ENCODE results near the gene PLCB4. TPM values are rescaled to one million over a fixed set of nuclear protein-coding genes. Genes with fewer than 3 reads are reported as not detected.

PLCB4 gene
- total and polyA plus RNA-seq, 2 experiments from 2014 or later = 6.5 to 16.1 TPM

GRCh38 chr20:9072861-9073500 lies 4.1 kb downstream of the PLCB4 start (continued):
- TF ChIP-seq EZH2 (IDR thresholded peaks at IDR 0.05; ENCODE audit: low read depth, unreplicated experiment) = no peak
- TF ChIP-seq STAT1 (IDR thresholded peaks at IDR 0.05; ENCODE audit: unreplicated experiment) = no peak
- TF ChIP-seq REST (IDR thresholded peaks at IDR 0.05; ENCODE audit: unreplicated experiment) = no peak
- TF ChIP-seq ZNF114 (CRISPR knock-in tag; IDR thresholded peaks at IDR 0.05) = no peak
- TF ChIP-seq ZNF331 (CRISPR knock-in tag; IDR thresholded peaks at IDR 0.05; ENCODE audit: low read depth) = no peak
- TF ChIP-seq CTCF (conservative IDR thresholded peaks at IDR 0.05; ENCODE audit: low read depth in 2 of 2) = no peak
- no peak for TF ChIP-seq ETS1 (IDR thresholded peaks at IDR 0.05)
- TF ChIP-seq NANOG (IDR thresholded peaks at IDR 0.05; ENCODE audit: borderline replicate concordance) = no peak
- TF ChIP-seq EZH2phosphoT487 (IDR thresholded peaks at IDR 0.05; ENCODE audit: unreplicated experiment) = no peak

- Histone ChIP-seq H4K20me1 (replicated peaks; ENCODE audit: insufficient read depth) (no peaks in the 10 kb centered on the region), H3K79me2 (replicated peaks; ENCODE audit: insufficient read depth) (peaks cover 74% of the 10 kb centered on the region), H3K9me2 (ENCODE audit: insufficient read depth) (no peaks in the 10 kb centered on the region), H3F3A (replicated peaks; ENCODE audit: low read depth) (no peaks in the 10 kb centered on the region), H3K27ac (ENCODE audit: low read depth) (peak overlapping the region; percentile 10; the same call in 1 of the 2 replicates), H3K4me3 (no peak overlapping the region), H2AFZ (no peak overlapping the region), H3K27me3 (ENCODE audit: insufficient read depth) (no peaks in the 10 kb centered on the region), H3K4me2 (0 out of 2 replicates have a peak overlapping the region, but pooled peaks have one; percentile 3), H3K36me3 (ENCODE audit: insufficient read depth) (no peaks in the 10 kb centered on the region), H3K4me1 (ENCODE audit: insufficient read depth) (peaks cover 40% of the 10 kb centered on the region)
- H3K27me3 Mint-ChIP-seq (ENCODE audit: insufficient read depth, low read depth, poor library complexity) = no peaks in the 10 kb centered on the region
- H3K4me1 Mint-ChIP-seq = peaks cover 51% of the 10 kb centered on the region
- no peak overlapping the region for H3K4me3 Mint-ChIP-seq
- H3K36me3 Mint-ChIP-seq (ENCODE audit: low read depth) = no peaks in the 10 kb centered on the region
- ATAC-seq (peak; percentile 52), DNase-seq (ENCODE audit: low spot score) (peak; percentile 52)
- H3K27ac Mint-ChIP-seq = no peak overlapping the region
- H3K9me3 Mint-ChIP-seq = no peaks in the 10 kb centered on the region
- TF ChIP-seq, protein P1, sequence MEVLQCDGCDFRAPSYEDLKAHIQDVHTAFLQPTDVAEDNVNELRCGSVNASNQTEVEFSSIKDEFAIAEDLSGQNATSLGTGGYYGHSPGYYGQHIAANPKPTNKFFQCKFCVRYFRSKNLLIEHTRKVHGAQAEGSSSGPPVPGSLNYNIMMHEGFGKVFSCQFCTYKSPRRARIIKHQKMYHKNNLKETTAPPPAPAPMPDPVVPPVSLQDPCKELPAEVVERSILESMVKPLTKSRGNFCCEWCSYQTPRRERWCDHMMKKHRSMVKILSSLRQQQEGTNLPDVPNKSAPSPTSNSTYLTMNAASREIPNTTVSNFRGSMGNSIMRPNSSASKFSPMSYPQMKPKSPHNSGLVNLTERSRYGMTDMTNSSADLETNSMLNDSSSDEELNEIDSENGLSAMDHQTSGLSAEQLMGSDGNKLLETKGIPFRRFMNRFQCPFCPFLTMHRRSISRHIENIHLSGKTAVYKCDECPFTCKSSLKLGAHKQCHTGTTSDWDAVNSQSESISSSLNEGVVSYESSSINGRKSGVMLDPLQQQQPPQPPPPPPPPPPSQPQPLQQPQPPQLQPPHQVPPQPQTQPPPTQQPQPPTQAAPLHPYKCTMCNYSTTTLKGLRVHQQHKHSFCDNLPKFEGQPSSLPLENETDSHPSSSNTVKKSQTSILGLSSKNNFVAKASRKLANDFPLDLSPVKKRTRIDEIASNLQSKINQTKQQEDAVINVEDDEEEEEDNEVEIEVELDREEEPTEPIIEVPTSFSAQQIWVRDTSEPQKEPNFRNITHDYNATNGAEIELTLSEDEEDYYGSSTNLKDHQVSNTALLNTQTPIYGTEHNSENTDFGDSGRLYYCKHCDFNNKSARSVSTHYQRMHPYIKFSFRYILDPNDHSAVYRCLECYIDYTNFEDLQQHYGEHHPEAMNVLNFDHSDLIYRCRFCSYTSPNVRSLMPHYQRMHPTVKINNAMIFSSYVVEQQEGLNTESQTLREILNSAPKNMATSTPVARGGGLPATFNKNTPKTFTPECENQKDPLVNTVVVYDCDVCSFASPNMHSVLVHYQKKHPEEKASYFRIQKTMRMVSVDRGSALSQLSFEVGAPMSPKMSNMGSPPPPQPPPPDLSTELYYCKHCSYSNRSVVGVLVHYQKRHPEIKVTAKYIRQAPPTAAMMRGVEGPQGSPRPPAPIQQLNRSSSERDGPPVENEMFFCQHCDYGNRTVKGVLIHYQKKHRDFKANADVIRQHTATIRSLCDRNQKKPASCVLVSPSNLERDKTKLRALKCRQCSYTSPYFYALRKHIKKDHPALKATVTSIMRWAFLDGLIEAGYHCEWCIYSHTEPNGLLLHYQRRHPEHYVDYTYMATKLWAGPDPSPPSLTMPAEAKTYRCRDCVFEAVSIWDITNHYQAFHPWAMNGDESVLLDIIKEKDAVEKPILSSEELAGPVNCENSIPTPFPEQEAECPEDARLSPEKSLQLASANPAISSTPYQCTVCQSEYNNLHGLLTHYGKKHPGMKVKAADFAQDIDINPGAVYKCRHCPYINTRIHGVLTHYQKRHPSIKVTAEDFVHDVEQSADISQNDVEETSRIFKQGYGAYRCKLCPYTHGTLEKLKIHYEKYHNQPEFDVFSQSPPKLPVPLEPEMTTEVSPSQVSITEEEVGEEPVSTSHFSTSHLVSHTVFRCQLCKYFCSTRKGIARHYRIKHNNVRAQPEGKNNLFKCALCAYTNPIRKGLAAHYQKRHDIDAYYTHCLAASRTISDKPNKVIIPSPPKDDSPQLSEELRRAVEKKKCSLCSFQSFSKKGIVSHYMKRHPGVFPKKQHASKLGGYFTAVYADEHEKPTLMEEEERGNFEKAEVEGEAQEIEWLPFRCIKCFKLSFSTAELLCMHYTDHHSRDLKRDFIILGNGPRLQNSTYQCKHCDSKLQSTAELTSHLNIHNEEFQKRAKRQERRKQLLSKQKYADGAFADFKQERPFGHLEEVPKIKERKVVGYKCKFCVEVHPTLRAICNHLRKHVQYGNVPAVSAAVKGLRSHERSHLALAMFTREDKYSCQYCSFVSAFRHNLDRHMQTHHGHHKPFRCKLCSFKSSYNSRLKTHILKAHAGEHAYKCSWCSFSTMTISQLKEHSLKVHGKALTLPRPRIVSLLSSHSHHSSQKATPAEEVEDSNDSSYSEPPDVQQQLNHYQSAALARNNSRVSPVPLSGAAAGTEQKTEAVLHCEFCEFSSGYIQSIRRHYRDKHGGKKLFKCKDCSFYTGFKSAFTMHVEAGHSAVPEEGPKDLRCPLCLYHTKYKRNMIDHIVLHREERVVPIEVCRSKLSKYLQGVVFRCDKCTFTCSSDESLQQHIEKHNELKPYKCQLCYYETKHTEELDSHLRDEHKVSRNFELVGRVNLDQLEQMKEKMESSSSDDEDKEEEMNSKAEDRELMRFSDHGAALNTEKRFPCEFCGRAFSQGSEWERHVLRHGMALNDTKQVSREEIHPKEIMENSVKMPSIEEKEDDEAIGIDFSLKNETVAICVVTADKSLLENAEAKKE (CRISPR knock-in tag; IDR thresholded peaks at IDR 0.05) = no peak
- TF ChIP-seq ZNF331 (CRISPR knock-in tag; IDR thresholded peaks at IDR 0.05; ENCODE audit: low read depth) = no peak
- TF ChIP-seq NANOG (IDR thresholded peaks at IDR 0.05; ENCODE audit: borderline replicate concordance) = no peak
Measured at GRCh38 chr20:9075264-9076095, 6.6 kb downstream of the PLCB4 start.

All from GM23338 (cell line).